HS-27A (cell line): ENCODE data around the gene HSD17B10.
A peak's percentile ranks its signal among the peaks of the same experiment; 100 is the strongest.
"Not testable (repeated sequence)": the region's sequence is repeated elsewhere in the genome, so short reads cannot be mapped to it uniquely, and the experiment has no call there.

ENCODE experiments used
- DNase-seq: peaks from one replicate; pipeline ENCODE4 v3.0.0-alpha.2; 2012; ENCODE audit warnings: low read depth, missing footprints

Gene HSD17B10

DNA sequence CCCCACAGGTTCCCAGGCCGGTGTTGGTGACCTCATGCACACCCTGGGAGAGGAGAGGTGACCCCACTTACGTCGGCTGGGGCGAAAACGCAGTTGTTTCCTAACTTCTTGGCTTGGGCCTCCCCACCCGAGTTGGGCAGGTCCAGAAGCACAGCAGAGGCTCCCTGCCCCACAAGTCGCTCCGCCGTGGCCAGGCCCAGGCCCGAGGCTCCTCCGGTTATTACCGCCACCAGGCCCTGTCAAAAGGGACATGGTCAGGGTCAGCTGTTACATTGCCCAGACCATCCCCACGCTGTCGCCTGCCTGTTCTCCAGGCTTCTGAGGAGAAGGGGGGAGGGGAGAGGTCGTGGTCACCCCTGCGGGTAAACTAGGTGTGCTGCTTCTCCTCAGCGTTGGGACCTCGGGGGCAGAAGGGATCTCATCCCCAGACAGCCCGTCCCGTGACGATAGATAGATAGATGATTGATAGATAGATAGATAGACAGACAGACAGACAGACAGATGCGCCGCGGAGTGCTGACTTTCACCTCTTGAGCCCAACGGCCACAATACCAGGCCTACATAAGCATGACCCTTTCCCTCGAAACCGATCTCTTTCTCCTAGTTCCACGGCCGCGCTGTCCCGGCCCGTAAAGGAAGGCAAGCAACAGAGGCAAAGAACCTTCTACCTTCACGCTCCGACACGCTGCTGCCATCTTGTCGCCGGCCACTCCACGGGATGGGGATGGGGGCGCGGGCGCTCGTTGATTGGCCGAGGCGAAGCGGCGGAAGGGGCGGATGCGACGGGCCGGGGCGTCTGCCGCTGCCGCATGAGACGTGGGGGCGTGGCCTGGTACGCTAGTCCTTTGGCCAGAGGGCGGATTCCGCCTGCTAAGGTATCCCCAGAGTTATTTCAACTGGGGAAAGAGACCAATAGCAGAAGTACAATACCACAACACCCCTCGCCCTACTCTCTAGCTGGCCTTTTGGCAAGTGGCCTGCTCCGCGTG, at the start of gene HSD17B10:
Gene HSD17B10 (minus strand): TSS at position 720 of the 989 bp plus-strand sequence. CDS start 25 bp downstream, at position 695.
- DNase-seq: peak; percentile 46

DNA sequence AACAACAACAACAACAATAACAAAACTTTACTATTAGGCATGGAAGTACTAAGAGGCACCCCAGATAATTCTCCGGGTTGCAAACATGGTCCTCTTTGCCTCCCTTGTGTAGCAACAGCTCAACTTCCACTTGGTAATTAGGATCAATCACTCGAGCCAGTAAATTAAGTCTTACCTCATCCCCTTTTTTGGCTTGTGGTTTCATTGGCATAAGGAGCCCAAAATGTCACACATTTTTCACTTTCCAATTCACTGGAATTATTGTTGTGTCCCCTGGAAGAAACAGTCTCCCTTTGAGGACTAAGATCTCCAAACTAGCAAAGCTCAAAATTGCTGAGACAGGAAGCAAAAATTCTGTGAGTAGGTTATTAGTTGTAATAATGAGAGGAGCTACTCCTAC, 49.2 kb upstream of the HSD17B10 start:
- DNase-seq: no peak

GRCh38 chrX:53481816-53482465, 47.8 kb upstream of the HSD17B10 start:
- peak; percentile 11 for DNase-seq

- no peak for DNase-seq
Observed at GRCh38 chrX:53481093-53481492, 46.9 kb upstream of the HSD17B10 start.

GRCh38 chrX:53479301-53479700, 45.1 kb upstream of the HSD17B10 start:
- no peak for DNase-seq

DNA sequence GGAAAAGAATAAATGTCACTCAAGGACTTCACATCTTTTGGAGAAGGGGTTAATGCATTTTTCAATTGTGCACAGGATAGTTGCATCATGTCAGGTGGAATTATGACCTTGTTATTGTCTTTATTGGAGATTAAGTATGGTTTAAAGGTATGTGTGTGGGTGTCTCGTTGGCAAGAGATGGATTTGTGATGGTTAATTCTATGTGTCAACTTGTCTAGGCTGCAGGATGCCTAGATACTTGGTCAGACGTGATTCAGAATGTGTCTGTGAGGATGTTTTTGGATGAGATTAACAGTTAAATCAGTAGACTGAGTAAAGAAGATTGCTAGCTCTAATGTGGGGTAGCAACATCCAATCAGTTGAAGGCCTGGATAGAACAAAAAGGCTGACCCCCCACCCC, 42.2 kb upstream of the HSD17B10 start:
- DNase-seq: no peak

DNA sequence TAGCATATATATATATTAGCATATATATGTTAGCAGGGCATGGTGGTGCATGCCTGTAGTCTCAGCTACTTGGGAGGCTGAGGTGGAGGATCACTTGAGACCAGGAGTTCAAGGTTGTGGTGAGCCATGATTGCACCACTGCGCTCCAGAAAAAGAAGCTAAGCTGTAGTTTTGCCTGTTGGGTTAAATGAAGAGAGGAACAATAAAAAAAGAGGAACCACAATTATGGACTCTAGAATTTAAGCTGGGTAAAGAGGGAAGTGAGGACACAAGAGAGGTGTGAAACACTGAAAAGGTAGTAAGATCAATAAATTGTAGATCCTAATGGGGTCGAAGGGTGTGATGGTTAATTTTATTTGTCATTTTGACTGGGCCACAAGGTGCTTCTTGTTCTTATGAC, 40.5 kb upstream of the HSD17B10 start:
- no peak for DNase-seq

DNA sequence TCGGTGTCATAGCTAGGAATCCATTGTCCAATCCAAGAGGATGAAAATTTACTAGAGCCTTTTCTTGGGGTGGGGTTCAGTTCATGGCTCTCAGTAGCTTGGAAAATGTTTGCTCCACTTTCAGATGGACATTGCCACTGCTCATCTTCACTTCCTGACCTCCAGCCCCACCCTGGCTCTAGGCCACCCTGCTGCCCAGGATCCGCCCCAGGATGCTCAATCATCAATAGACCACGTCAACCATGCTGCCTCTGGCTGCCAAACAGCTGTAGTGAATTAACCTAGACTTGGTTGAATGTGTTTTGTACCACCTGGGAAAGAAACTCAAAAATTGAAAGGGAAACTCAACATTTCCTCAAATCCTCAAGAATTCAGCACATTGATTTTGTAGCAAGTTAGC, 37.2 kb upstream of the HSD17B10 start:
- no peak for DNase-seq

DNA sequence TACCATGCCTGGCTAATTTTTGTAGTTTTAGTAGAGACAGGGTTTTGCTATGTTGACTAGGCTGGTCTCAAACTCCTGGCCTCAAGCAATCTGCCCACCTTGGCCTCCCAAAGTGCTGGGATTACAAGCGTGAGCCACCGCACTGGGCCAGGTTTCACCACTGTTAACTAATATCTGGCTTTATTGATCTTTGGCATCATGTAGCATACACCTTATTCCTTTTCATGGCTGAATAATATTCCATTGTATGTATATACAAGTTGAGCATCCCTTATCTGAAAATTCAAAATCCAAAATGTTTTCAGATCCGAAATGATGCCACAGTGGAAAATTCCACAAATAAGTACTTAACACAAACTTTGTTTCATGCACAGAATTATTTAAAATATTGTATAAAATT, 34.5 kb upstream of the HSD17B10 start:
- DNase-seq: not testable (repeated sequence)

DNA sequence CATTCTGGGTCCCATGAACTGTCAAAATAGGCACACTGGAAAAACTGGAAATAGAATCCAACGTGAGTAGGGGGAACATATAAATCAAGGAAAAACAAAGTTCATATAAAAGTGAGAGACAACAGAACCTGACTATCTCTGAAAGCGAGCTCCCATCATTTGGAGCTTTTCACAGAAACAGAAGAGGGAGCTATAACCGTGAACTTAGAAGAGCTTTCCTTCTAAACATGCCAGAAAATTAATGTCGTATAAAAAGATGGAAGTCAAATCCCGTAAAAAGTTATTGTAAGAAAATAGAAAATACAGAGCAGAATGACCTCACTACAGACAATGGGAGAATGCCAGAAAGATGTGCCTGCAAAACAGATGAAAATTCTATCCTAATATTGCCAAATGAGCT, 23.9 kb upstream of the HSD17B10 start:
- no peak for DNase-seq

GRCh38 chrX:53456254-53456653, 22.1 kb upstream of the HSD17B10 start:
- DNase-seq: no peak

- DNase-seq: no peak
Observed at GRCh38 chrX:53452812-53453211, 18.6 kb upstream of the HSD17B10 start.

DNA sequence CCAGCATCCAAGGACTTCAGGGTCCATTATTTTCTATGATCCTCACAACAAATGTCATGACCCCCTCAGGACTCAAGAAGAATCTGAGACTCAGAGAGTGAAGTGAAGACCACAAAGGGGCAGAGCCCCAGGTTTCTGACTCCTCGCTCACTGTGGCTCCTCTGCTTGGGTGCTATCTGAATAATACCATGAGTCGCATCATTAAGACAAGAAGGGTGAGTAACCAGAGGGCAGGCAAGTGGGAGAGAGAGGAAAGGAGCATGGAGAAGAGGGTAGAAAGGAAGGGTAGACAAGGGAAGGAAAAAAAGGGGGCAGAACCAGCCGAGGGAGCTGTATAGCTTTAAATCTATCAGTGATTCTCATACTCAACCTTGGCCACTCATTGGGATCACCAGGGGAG, 15.5 kb upstream of the HSD17B10 start:
- no peak for DNase-seq

DNA sequence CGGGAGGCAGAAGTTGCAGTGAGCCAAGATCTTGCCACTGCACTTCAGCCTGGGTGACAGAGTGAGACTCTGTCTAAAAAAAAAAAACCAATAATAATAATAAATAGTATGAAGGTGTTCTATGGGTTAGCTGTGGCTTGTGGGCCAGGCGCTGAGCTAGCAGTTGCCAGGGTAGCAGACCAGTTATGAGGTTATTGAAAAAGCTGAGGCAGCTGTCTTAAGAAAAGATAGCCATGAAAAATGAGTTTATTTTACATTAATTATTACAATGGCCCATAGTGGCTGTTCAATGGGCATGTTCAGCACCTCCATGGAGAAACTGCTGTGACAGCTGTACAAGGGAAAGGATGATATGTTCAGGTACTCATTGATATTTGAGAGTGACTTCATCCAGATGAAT, 13.3 kb upstream of the HSD17B10 start:
- DNase-seq: no peak

- DNase-seq: no peak
Observed at GRCh38 chrX:53445977-53446376, 11.8 kb upstream of the HSD17B10 start.

GRCh38 chrX:53442322-53442631, 8.1 kb upstream of the HSD17B10 start:
- DNase-seq: no peak

DNA sequence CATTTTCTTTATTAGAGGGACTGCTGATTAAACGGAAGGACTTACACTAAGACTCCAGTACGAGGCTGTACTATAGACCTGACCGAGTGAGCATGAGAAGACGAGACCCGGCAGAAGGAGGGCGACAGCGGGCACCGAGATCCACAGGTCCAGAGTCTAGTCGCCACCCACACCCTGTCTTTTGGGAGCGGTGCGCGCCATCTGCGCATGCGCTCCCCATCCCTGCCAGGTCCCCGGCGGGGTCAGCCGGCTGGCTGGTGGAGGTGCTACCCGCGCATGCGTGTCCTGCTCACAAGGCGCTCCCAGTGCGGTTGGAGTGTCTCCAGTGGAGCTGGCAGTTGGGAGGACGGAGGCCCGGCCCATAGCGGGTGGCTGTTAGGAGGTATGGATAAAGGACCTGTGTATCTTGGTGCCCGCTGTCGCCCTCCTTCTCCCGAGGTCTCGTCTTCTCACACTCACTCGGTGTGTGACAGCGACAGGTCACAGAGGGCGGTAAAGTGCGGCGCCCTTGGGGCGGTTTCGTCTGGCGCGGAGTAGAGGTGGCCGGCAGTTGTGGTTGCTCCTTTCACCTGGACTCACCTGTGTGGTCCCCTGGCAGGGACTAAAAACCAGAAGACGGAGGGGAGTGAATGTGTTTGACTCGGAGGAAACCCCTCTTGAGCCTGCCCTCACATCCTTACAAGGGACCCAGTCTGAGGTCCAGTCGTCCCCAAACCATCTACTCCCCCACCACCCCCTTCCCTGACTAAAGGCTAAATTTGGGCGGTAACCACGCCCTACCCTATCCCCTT, 7.6 kb upstream of the HSD17B10 start:
- DNase-seq: peak; percentile 56

DNA sequence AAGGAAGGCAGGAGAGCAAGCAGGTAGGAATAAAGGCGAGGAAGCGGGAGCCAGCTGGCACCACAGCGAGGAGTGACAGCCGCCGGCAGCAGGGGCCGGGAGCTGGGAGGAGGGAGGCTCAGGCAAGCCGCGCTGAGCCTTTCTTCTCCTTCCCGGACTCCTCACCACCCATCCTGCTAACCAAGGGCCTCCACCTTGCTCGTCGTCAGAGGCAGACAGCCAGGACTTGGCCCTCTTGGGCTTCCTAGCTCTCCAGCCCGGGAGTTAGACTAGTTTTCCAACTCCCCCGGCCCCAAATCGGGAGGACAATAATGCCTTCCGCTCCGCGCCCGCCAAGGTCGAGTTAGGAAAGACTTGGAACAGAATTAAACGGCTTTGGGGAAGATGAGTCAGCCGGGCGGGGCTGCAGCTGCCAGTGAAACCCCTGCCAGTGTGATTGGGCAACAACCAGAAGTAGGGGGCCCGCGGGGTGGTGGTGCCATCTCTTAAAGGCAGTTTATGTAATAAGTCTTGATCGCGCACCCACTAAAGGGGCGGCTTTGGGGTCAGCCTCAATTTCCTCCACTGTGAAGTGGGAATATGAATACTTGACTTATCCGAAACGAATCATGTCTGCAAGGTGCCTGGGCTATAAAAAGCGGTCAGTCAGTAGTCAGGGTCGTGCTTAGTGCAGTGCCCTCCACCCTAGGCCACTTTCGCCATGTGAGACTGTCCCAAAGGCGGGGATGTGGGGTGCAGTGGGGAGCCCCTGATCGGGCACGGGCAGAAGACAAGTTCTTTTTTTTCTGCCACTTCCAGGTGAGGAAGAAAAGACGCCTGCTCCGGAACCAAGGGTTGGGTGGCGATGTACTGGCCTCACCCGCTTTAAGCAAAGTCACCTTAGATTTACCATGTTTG, 6.7 kb upstream of the HSD17B10 start:
- DNase-seq: peak; percentile 41

- no peak for DNase-seq
Observed at GRCh38 chrX:53440101-53440500, 5.9 kb upstream of the HSD17B10 start.

GRCh38 chrX:53438832-53439230, 4.7 kb upstream of the HSD17B10 start:
- no peak for DNase-seq

DNA sequence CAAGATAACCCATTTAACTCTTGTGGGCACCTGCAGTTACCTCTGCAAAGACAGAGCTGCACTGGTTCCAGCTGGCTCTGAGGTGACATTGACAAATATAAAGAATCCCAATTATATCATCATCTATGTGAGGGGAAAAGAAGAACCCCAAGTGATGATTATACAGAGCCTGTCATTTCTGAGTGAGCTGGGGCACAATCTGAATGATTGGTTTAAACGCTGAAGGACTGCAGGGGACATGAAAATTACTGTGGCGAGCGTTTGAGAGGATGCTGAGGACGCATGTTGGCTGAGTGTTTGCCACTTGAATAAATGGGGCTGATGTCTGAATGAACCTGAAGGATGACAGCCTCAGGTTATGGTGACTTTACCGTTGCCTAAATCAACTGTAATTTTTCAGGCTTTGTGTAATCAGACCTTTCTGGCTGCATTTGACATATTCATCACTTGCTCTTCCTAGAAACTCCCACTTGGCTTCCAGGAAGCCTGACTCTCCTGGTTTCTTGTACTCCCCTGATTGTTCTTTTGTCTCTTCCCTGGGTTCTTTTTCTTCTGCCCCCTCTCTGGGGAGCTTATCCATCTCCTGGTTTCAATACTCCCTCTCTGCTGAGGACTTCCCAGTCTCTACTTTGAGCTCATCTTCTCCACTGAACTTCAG, 4.1 kb upstream of the HSD17B10 start:
- no peak for DNase-seq
